ENCODE results near the gene CCDC85C.

CCDC85C gene

GRCh38 chr14:99552572-99553216 is 51.3 kb downstream of the CCDC85C start:
- no peak for DNase-seq

- no peak for DNase-seq
These were observed 51.9 kb downstream of the CCDC85C start for GRCh38 chr14:99552021-99552553.

GRCh38 chr14:99551034-99551922 is 52.7 kb downstream of the CCDC85C start:
- no peak for DNase-seq

- no peak for DNase-seq
These were observed 53.5 kb downstream of the CCDC85C start for GRCh38 chr14:99550387-99550992.

- no peak for DNase-seq
These were observed 54.3 kb downstream of the CCDC85C start for GRCh38 chr14:99549684-99550083.

- DNase-seq, result no peak
These were observed 55.0 kb downstream of the CCDC85C start for GRCh38 chr14:99548871-99549515.

- no peak for DNase-seq
These were observed 55.8 kb downstream of the CCDC85C start for GRCh38 chr14:99548255-99548654.

GRCh38 chr14:99546234-99546879 is 57.6 kb downstream of the CCDC85C start:
- no peak for DNase-seq

- no peak for DNase-seq
These were observed 58.4 kb downstream of the CCDC85C start for GRCh38 chr14:99545586-99545985.

- DNase-seq, result peak; percentile 56
These were observed 59.0 kb downstream of the CCDC85C start for GRCh38 chr14:99544991-99545390.

- DNase-seq, result no peak
These were observed 60.0 kb downstream of the CCDC85C start for GRCh38 chr14:99543985-99544384.

GRCh38 chr14:99543370-99543769 is 60.6 kb downstream of the CCDC85C start:
- no peak for DNase-seq

- DNase-seq, result no peak
These were observed 61.4 kb downstream of the CCDC85C start for GRCh38 chr14:99542566-99542965.

GRCh38 chr14:99541677-99542470 is 62.1 kb downstream of the CCDC85C start:
- DNase-seq, result peak; percentile 57

GRCh38 chr14:99541211-99541610 is 62.8 kb downstream of the CCDC85C start:
- DNase-seq, result no peak

GRCh38 chr14:99540196-99541032 is 63.6 kb downstream of the CCDC85C start:
- DNase-seq, result no peak

- no peak for DNase-seq
These were observed 64.5 kb downstream of the CCDC85C start for GRCh38 chr14:99539491-99539890.

- DNase-seq, result no peak
These were observed 65.3 kb downstream of the CCDC85C start for GRCh38 chr14:99538733-99539132.

GRCh38 chr14:99538275-99538674 is 65.7 kb downstream of the CCDC85C start:
- DNase-seq, result no peak

- no peak for DNase-seq
These were observed 66.6 kb downstream of the CCDC85C start for GRCh38 chr14:99537399-99537798.
